Glomerular visceral epithelial cell (primary cell): ENCODE results near the gene PLAU.
"Not testable (repeated sequence)": the region's sequence is repeated elsewhere in the genome, so short reads cannot be mapped to it uniquely, and the experiment has no call there.

Source experiments
- DNase-seq: peaks from one replicate; pipeline ENCODE4 v3.0.0-alpha.2; 2016; ENCODE audit errors: extremely low spot score

PLAU gene

GRCh38 chr10:73876971-73877370 is 34.0 kb upstream of the PLAU start:
- DNase-seq: no peak

GRCh38 chr10:73877533-73878160 is 33.3 kb upstream of the PLAU start:
- DNase-seq: no peak

GRCh38 chr10:73878365-73878764 is 32.6 kb upstream of the PLAU start:
- no peak for DNase-seq

GRCh38 chr10:73879296-73880173 is 31.4 kb upstream of the PLAU start:
- DNase-seq: peak; percentile 85

- DNase-seq: no peak
Observed at GRCh38 chr10:73881221-73881919, 29.6 kb upstream of the PLAU start.

- DNase-seq: no peak
Observed at GRCh38 chr10:73884017-73884416, 26.9 kb upstream of the PLAU start.

- peak; percentile 86 for DNase-seq
Observed at GRCh38 chr10:73886085-73886529, 24.8 kb upstream of the PLAU start.

- peak; percentile 39 for DNase-seq
Observed at GRCh38 chr10:73886661-73887293, 24.2 kb upstream of the PLAU start.

GRCh38 chr10:73887294-73888039 is 23.5 kb upstream of the PLAU start:
- peak; percentile 95 for DNase-seq

- no peak for DNase-seq
Observed at GRCh38 chr10:73888514-73888913, 22.4 kb upstream of the PLAU start.

- peak; percentile 84 for DNase-seq
Observed at GRCh38 chr10:73889014-73889413, 21.9 kb upstream of the PLAU start.

- not testable (repeated sequence) for DNase-seq
Observed at GRCh38 chr10:73889416-73889815, 21.5 kb upstream of the PLAU start.

- no peak for DNase-seq
Observed at GRCh38 chr10:73890261-73890660, 20.7 kb upstream of the PLAU start.

GRCh38 chr10:73890830-73891229 is 20.1 kb upstream of the PLAU start:
- DNase-seq: not testable (repeated sequence)

GRCh38 chr10:73891540-73891939 is 19.4 kb upstream of the PLAU start:
- no peak for DNase-seq

- DNase-seq: no peak
Observed at GRCh38 chr10:73892310-73893030, 18.5 kb upstream of the PLAU start.

GRCh38 chr10:73893426-73893825 is 17.5 kb upstream of the PLAU start:
- DNase-seq: no peak

- DNase-seq: peak; percentile 95
Observed at GRCh38 chr10:73894245-73894971, 16.5 kb upstream of the PLAU start.

- not testable (repeated sequence) for DNase-seq
Observed at GRCh38 chr10:73895381-73895780, 15.6 kb upstream of the PLAU start.

- DNase-seq: no peak
Observed at GRCh38 chr10:73897693-73898092, 13.2 kb upstream of the PLAU start.
